Measurements from ENCODE around the gene ADCY1. TPM values are rescaled to one million over a fixed set of nuclear protein-coding genes. Genes with fewer than 3 reads are reported as not detected.

ADCY1 gene
- polyA plus RNA-seq, 1 experiment = 0.26 TPM

- POLR2A ChIA-PET = no interaction called here
- CTCF ChIA-PET = interaction anchor here (0.6 to 4.5 kb wide), 27 partner anchors 9 to 202 kb away, joined by 3 to 58 read pairs (median 4); no protein-coding TSS in a partner anchor
- H3K36me3 ChIP-seq (ENCODE audit: control insufficient read depth, insufficient read depth, low read length) = no peaks in the 10 kb centered on the region
- no peak for DNase-seq (ENCODE audit: low read depth)
- no peak for TF ChIP-seq CTCF (IDR thresholded peaks at IDR 0.05; ENCODE audit: insufficient read depth, low read depth, low read length)
- no peaks in the 10 kb centered on the region for H3K27me3 ChIP-seq (ENCODE audit: control insufficient read depth, insufficient read depth, low read length)
- H3K4me3 ChIP-seq (ENCODE audit: low read depth, low read length) = no peak overlapping the region
Observed at GRCh38 chr7:45663965-45664633, 89.9 kb downstream of the ADCY1 start.

GRCh38 chr7:45665172-45665571, 91.0 kb downstream of the ADCY1 start:
- no peak for TF ChIP-seq CTCF (IDR thresholded peaks at IDR 0.05; ENCODE audit: insufficient read depth, low read depth, low read length)
- CTCF ChIA-PET = interaction anchor here (1.8 to 4.5 kb wide), 2 partner anchors 20 to 188 kb away, joined by 3 to 58 read pairs; no protein-coding TSS in a partner anchor

GRCh38 chr7:45670227-45670626, 96.1 kb downstream of the ADCY1 start:
- Histone ChIP-seq H3K36me3 (ENCODE audit: control insufficient read depth, insufficient read depth, low read length) (no peaks in the 10 kb centered on the region), H3K4me3 (ENCODE audit: low read depth, low read length) (no peak overlapping the region), H3K27me3 (ENCODE audit: control insufficient read depth, insufficient read depth, low read length) (peaks cover 4% of the 10 kb centered on the region; the same call in 1 of the 2 replicates)
- POLR2A ChIA-PET = no interaction called here
- CTCF ChIA-PET = no interaction called here
- DNase-seq (ENCODE audit: low read depth) = no peak
- no peak for TF ChIP-seq CTCF (IDR thresholded peaks at IDR 0.05; ENCODE audit: insufficient read depth, low read depth, low read length)

More at GRCh38 chr7:45665172-45665571, 91.0 kb downstream of the ADCY1 start:
- no peak for DNase-seq (ENCODE audit: low read depth)
- H3K36me3 ChIP-seq (ENCODE audit: control insufficient read depth, insufficient read depth, low read length) = no peaks in the 10 kb centered on the region
- H3K4me3 ChIP-seq (ENCODE audit: low read depth, low read length) = no peak overlapping the region
- peaks cover under 1% of the 10 kb centered on the region; the same call in 1 of the 2 replicates for H3K27me3 ChIP-seq (ENCODE audit: control insufficient read depth, insufficient read depth, low read length)
- POLR2A ChIA-PET = interaction anchor here (0.6 kb wide), 1 partner anchor 694 kb away, joined by 3 read pairs; no protein-coding TSS in a partner anchor

- no peak for DNase-seq (ENCODE audit: low read depth)
- peaks cover 4% of the 10 kb centered on the region; the same call in 1 of the 2 replicates for H3K27me3 ChIP-seq (ENCODE audit: control insufficient read depth, insufficient read depth, low read length)
- ChIA-PET POLR2A (no interaction called here), CTCF (no interaction called here)
- no peaks in the 10 kb centered on the region for H3K36me3 ChIP-seq (ENCODE audit: control insufficient read depth, insufficient read depth, low read length)
- H3K4me3 ChIP-seq (ENCODE audit: low read depth, low read length) = no peak overlapping the region
- TF ChIP-seq CTCF (IDR thresholded peaks at IDR 0.05; ENCODE audit: insufficient read depth, low read depth, low read length) = no peak
Observed at GRCh38 chr7:45670717-45671116, 96.5 kb downstream of the ADCY1 start.

GRCh38 chr7:45677311-45677900, 103.2 kb downstream of the ADCY1 start:
- ChIA-PET CTCF (interaction anchor here (1.2 kb wide), 1 partner anchor 177 kb away, joined by 3 read pairs; no protein-coding TSS in a partner anchor), POLR2A (no interaction called here)
- H3K27me3 ChIP-seq (ENCODE audit: control insufficient read depth, insufficient read depth, low read length) = no peaks in the 10 kb centered on the region
- no peak for DNase-seq (ENCODE audit: low read depth)
- H3K36me3 ChIP-seq (ENCODE audit: control insufficient read depth, insufficient read depth, low read length) = no peaks in the 10 kb centered on the region
- no peak overlapping the region for H3K4me3 ChIP-seq (ENCODE audit: low read depth, low read length)
- no peak for TF ChIP-seq CTCF (IDR thresholded peaks at IDR 0.05; ENCODE audit: insufficient read depth, low read depth, low read length)

Data from BJ (cell line).